HCT116 (cell line): ENCODE results near the gene GFY. TPM values are rescaled to one million over a fixed set of nuclear protein-coding genes. Genes with fewer than 3 reads are reported as not detected.

Experiments used
- ATAC-seq: fragments of 200-7000 bp; cut with Tn5 transposase; 2 replicates; pipeline ENCODE4 v1.9.1; 2020; ENCODE audit warnings: mild to moderate bottlenecking, moderate library complexity
- BruUV-seq: library from RNA; stranded (reverse); fragments of 400-500 nt; replicated peaks from 2 replicates; lab custom pipeline; 2021; lab: Mats Ljungman, UMichigan
- CTCF ChIA-PET: fragments of 300-600 bp; sonication (Branson Sonifier 250); formaldehyde crosslinking; loops from one replicate; lab custom pipeline; 2021; ENCODE audit warnings: antibody characterized with exemption; lab: Charles Lee
- POLR2A ChIA-PET: fragments of 300-600, 350-600 bp; sonication (Branson Sonifier 250); formaldehyde crosslinking; loops from one replicate; lab custom pipeline; 2021; ENCODE audit warnings: antibody characterized with exemption; lab: Charles Lee
- RAD21 ChIA-PET, 2 experiments: fragments of 300-600 bp; sonication (Branson Sonifier 250); formaldehyde crosslinking; loops; one replicate each; lab custom pipeline; 2023; ENCODE audit warnings: low total read pairs in 2 of 2; ENCODE audit not compliant: uncharacterized antibody in 2 of 2, unreplicated experiment in 2 of 2, low non-redundant PET in 1 of 2; lab: Charles Lee
- DNase-seq: peaks from one replicate; pipeline ENCODE4 v3.0.0-alpha.2; 2010; ENCODE audit warnings: low read depth, low spot score
- H2AFZ ChIP-seq: fragments of 200-600 bp; shearing (Covaris generic), sonication (generic); 2 replicates; pipeline ENCODE4 v1.6.1; 2017; ENCODE audit warnings: low read depth, mixed run types, mixed read lengths, antibody characterized with exemption, low read length; ENCODE audit not compliant: poor library complexity, severe bottlenecking
- H3K27ac ChIP-seq: 2 replicates; pipeline ENCODE4 v1.5.1; 2012; ENCODE audit warnings: low read depth, low read length
- H3K27me3 ChIP-seq: fragments of 200-600 bp; sonication (generic); 2 replicates; pipeline ENCODE4 v1.6.1; 2016; ENCODE audit warnings: mixed run types, low read length, mixed read lengths; ENCODE audit not compliant: insufficient read depth
- H3K36me3 ChIP-seq, 2 experiments: fragments of 200-500 bp in 1 of 2; fragments of 200-600 bp in 1 of 2; sonication (Bioruptor generic) in 1 of 2; sonication (generic) in 1 of 2; 2 replicates each; pipeline versions ENCODE4 v1.5.1 to v1.6.1; 2014 to 2016; ENCODE audit warnings: low read length in 2 of 2, inconsistent platforms in 1 of 2, mixed read lengths in 1 of 2, mixed run types in 1 of 2; ENCODE audit not compliant: insufficient read depth in 2 of 2, control insufficient read depth in 1 of 2
- H3K4me1 ChIP-seq, 2 experiments: fragments of 200-600 bp in 1 of 2; sonication (generic) in 1 of 2; 2 replicates each; pipeline versions ENCODE4 v1.5.1 to v1.6.1; 2012 to 2017; ENCODE audit warnings: low read length in 2 of 2, inconsistent platforms in 1 of 2, mild to moderate bottlenecking in 1 of 2, mixed read lengths in 1 of 2, mixed run types in 1 of 2, moderate library complexity in 1 of 2; ENCODE audit not compliant: insufficient read depth in 2 of 2, control insufficient read depth in 1 of 2
- H3K4me2 ChIP-seq: fragments of 200-600 bp; sonication (generic); 2 replicates; pipeline ENCODE4 v1.6.1; 2017; ENCODE audit warnings: mixed run types, low read length, mixed read lengths
- H3K4me3 ChIP-seq, 2 experiments: fragments of 200-600 bp in 1 of 2; sonication (generic) in 1 of 2; replicated peaks in 1 of 2; 2 replicates each; pipeline ENCODE4 v1.5.1; 2011 to 2016; ENCODE audit warnings: low read length in 2 of 2, control low read depth in 1 of 2, low read depth in 1 of 2, mild to moderate bottlenecking in 1 of 2, mixed read lengths in 1 of 2, mixed run types in 1 of 2
- H3K79me2 ChIP-seq: fragments of 200-600 bp; sonication (generic); 2 replicates; pipeline ENCODE4 v1.6.1; 2017; ENCODE audit warnings: mild to moderate bottlenecking, mixed run types, low read length, moderate library complexity, mixed read lengths; ENCODE audit not compliant: insufficient read depth
- H3K9ac ChIP-seq: fragments of 200-600 bp; sonication (generic); 2 replicates; pipeline ENCODE4 v1.6.1; 2016; ENCODE audit warnings: low read length, mixed read lengths
- H3K9me2 ChIP-seq: fragments of 200-600 bp; sonication (generic), shearing (Covaris generic); 2 replicates; pipeline ENCODE4 v1.6.1; 2017; ENCODE audit warnings: mixed run types, mild to moderate bottlenecking, moderate library complexity; ENCODE audit not compliant: insufficient read depth
- H3K9me3 ChIP-seq, 2 experiments: fragments of 200-500 bp in 1 of 2; fragments of 200-600 bp in 1 of 2; sonication (Bioruptor generic) in 1 of 2; sonication (generic) in 1 of 2; 2 replicates each; pipeline ENCODE4 v1.6.1; 2014 to 2017; ENCODE audit warnings: low read length in 2 of 2, mixed read lengths in 2 of 2, inconsistent platforms in 1 of 2, low read depth in 1 of 2, mild to moderate bottlenecking in 1 of 2, mixed run types in 1 of 2, moderate library complexity in 1 of 2; ENCODE audit not compliant: control insufficient read depth in 1 of 2, insufficient read depth in 1 of 2
- H4K20me1 ChIP-seq: fragments of 200-600 bp; sonication (generic), shearing (Covaris generic); 2 replicates; pipeline ENCODE4 v1.6.1; 2017; ENCODE audit warnings: mixed run types, mild to moderate bottlenecking, moderate library complexity; ENCODE audit not compliant: insufficient read depth
- CBX3 ChIP-seq: IDR thresholded peaks from 2 replicates; pipeline ENCODE4 v1.6.1; 2012; ENCODE audit warnings: low read depth
- CEBPB ChIP-seq: IDR thresholded peaks from 2 replicates; pipeline ENCODE4 v1.6.1; 2012; ENCODE audit warnings: low read depth
- CTCF ChIP-seq, 3 experiments: fragments of 200-600 bp in 1 of 3; sonication (generic) in 1 of 3; IDR thresholded peaks in 2 of 3; conservative IDR thresholded peaks in 1 of 3; 2 replicates each; pipeline ENCODE4 v1.5.1; 2012 to 2017; ENCODE audit warnings: low read depth in 2 of 3, low read length in 2 of 3, antibody characterized with exemption in 1 of 3, borderline replicate concordance in 1 of 3, control low read depth in 1 of 3, mild to moderate bottlenecking in 1 of 3, mixed read lengths in 1 of 3, mixed run types in 1 of 3, moderate library complexity in 1 of 3; ENCODE audit not compliant: insufficient read depth in 1 of 3
- EGR1 ChIP-seq: IDR thresholded peaks from 2 replicates; pipeline ENCODE4 v1.6.1; 2012; ENCODE audit warnings: low read depth
- ELF1 ChIP-seq: IDR thresholded peaks from 2 replicates; pipeline ENCODE4 v1.6.1; 2012; ENCODE audit warnings: low read depth, borderline replicate concordance
- EZH2 ChIP-seq: fragments of 200-600 bp; sonication (generic); IDR thresholded peaks from 2 replicates; pipeline ENCODE4 v1.6.1; 2017; ENCODE audit warnings: antibody characterized with exemption, mixed run types
- EZH2phosphoT487 ChIP-seq: fragments of 200-600 bp; IDR thresholded peaks from 2 replicates; pipeline ENCODE4 v1.6.1; 2018; ENCODE audit warnings: antibody characterized with exemption, borderline replicate concordance
- FOSL1 ChIP-seq: IDR thresholded peaks from 2 replicates; pipeline ENCODE4 v1.6.1; 2012; ENCODE audit warnings: low read depth
- POLR2A ChIP-seq: IDR thresholded peaks from 2 replicates; pipeline ENCODE4 v1.7.0; 2011; ENCODE audit warnings: borderline replicate concordance; ENCODE audit not compliant: insufficient read depth, insufficient read length; ENCODE audit errors: extremely low read depth
- RAD21 ChIP-seq: IDR thresholded peaks from 2 replicates; pipeline ENCODE4 v1.6.1; 2012; ENCODE audit warnings: low read depth, mild to moderate bottlenecking
- SIN3A ChIP-seq: IDR thresholded peaks from 2 replicates; pipeline ENCODE4 v1.6.1; 2012; ENCODE audit warnings: low read depth
- SP1 ChIP-seq: IDR thresholded peaks from 2 replicates; pipeline ENCODE4 v1.6.1; 2012; ENCODE audit warnings: low read depth
- SRF ChIP-seq: IDR thresholded peaks from 2 replicates; pipeline ENCODE4 v1.6.1; 2012; ENCODE audit warnings: low read depth
- TCF7L2 ChIP-seq: IDR thresholded peaks from 2 replicates; pipeline ENCODE4 v1.7.0; 2011; ENCODE audit warnings: borderline replicate concordance, inconsistent platforms; ENCODE audit not compliant: insufficient read depth, insufficient read length; ENCODE audit errors: extremely low read depth
- ZBTB33 ChIP-seq: IDR thresholded peaks from 2 replicates; pipeline ENCODE4 v1.6.1; 2011; ENCODE audit warnings: mild to moderate bottlenecking, low read length, moderate library complexity; ENCODE audit not compliant: insufficient replicate concordance; ENCODE audit errors: extremely low read depth
- ZFX ChIP-seq: fragments of 450-650 bp; IDR thresholded peaks from 2 replicates; pipeline ENCODE4 v1.6.1; 2017
- intact Hi-C: fragments of 100-400 bp; cut with micrococcal nuclease; formaldehyde crosslinking; loops from 2 replicates; pipeline ENCODE4 v1.10.0; 2022
- total RNA-seq: library from RNA; stranded (reverse); gene quantifications from one replicate; pipeline ENCODE4 v1.2.1, GENCODE V29; 2021; ENCODE audit not compliant: unreplicated experiment

GFY gene
- total RNA-seq, 1 experiment from 2014 or later = 2.6 TPM

GRCh38 chr19:49425922-49426592 is 869 bp downstream of the GFY start (continued):
- TF ChIP-seq ZBTB33 = no peak
- TF ChIP-seq FOSL1 = no peak
- TF ChIP-seq EZH2 = no peak
- TF ChIP-seq, all 23 proteins: peak for 5

GRCh38 chr19:49427339-49427738 is 2.2 kb downstream of the GFY start:
- Histone ChIP-seq H3K9me3 (no peaks in the 10 kb centered on the region), H3K27me3 (no peaks in the 10 kb centered on the region), H3K79me2 (no peaks in the 10 kb centered on the region), H3K4me3 (no peak overlapping the region), H3K4me1 (peaks cover 12 to 38% of the 10 kb centered on the region in 2 experiments; a peak in 3 of 4 replicates), H3K27ac (no peak overlapping the region), H4K20me1 (no peaks in the 10 kb centered on the region)
- no TSS peak for BruUV-seq
- POLR2A ChIA-PET = no interaction called here
- TF ChIP-seq TCF7L2 (no peak), FOSL1 (no peak), SRF (no peak), CTCF (IDR thresholded peaks at IDR 0.05 in 2 of 3, conservative IDR thresholded peaks at IDR 0.05 in 1 of 3; ENCODE audit: borderline replicate concordance in 1 of 3, insufficient read depth in 1 of 3, low read depth in 2 of 3, low read length in 2 of 3) (no peak), ZFX (no peak), CEBPB (no peak), POLR2A (no peak), ELF1 (no peak), EZH2 (no peak), SP1 (no peak), EGR1 (no peak), CBX3 (no peak), RAD21 (no peak), EZH2phosphoT487 (no peak), SIN3A (no peak)
- TF ChIP-seq, all 23 proteins: peak for 0
- no peak for DNase-seq
- Histone ChIP-seq H3K36me3 (no peaks in the 10 kb centered on the region), H3K9ac (no peak overlapping the region), H2AFZ (no peak overlapping the region), H3K9me2 (no peaks in the 10 kb centered on the region), H3K4me2 (0 out of 2 replicates have a peak overlapping the region, but pooled peaks have one; percentile 88)
- ATAC-seq = no peak
- intact Hi-C loops = no loop called here
- ChIA-PET RAD21 (interaction anchor here in 1 of 2 experiments (1.4 kb wide), 1 partner anchor 15 kb away, joined by 3 read pairs; no protein-coding TSS in a partner anchor), CTCF (interaction anchor here (1.5 kb wide), 1 partner anchor 18 kb away, joined by 4 read pairs; no protein-coding TSS in a partner anchor)
